GM12878 (cell line): ENCODE data around the gene EYS. TPM values are rescaled to one million over a fixed set of nuclear protein-coding genes. Genes with fewer than 3 reads are reported as not detected.

Source experiments
- ATAC-seq: fragments of 200-7000 bp; cut with Tn5 transposase; 3 replicates; pipeline ENCODE4 v1.9.1; 2020; ENCODE audit warnings: mild to moderate bottlenecking, moderate library complexity
- BruUV-seq: library from RNA; stranded (reverse); fragments of 400-500 nt; replicated peaks from 2 replicates; lab custom pipeline; 2021; lab: Mats Ljungman, UMichigan
- CTCF ChIA-PET: fragments of 300-600 bp; sonication (Branson Sonifier 250); formaldehyde crosslinking; extraction: SDS; loops from one replicate; lab custom pipeline; 2021; ENCODE audit warnings: inconsistent platforms; lab: Yijun Ruan, JAX
- POLR2A ChIA-PET: fragments of 350-600 bp; formaldehyde crosslinking; extraction: SDS; loops from one replicate; lab custom pipeline; 2021; ENCODE audit warnings: inconsistent platforms; lab: Charles Lee
- RAD21 ChIA-PET: fragments of 300-600 bp; sonication (Branson Sonifier 250); formaldehyde crosslinking; loops from one replicate; lab custom pipeline; 2023; ENCODE audit warnings: antibody characterized with exemption; ENCODE audit not compliant: unreplicated experiment; lab: Charles Lee
- SMC1A ChIA-PET: fragments of 300-600 bp; sonication (Branson Sonifier 250); formaldehyde crosslinking; loops from one replicate; lab custom pipeline; 2023; ENCODE audit not compliant: unreplicated experiment, uncharacterized antibody; lab: Charles Lee
- DNase-seq: peaks from one replicate; pipeline ENCODE4 v3.0.0-alpha.2; 2011; ENCODE audit warnings: low read depth, low spot score
- FAIRE-seq: peaks from 3 replicates; lab custom pipeline; 2011; peaks lifted over from hg19 to GRCh38; lab: Jason Lieb, UNC
- H2AFZ ChIP-seq: 2 replicates; pipeline ENCODE4 v1.6.0; 2011; ENCODE audit warnings: low read depth, low read length, control low read depth; ENCODE audit not compliant: control insufficient read depth
- H3K27ac ChIP-seq: 2 replicates; pipeline ENCODE4 v1.5.1; 2011; ENCODE audit warnings: control low read depth; ENCODE audit not compliant: control insufficient read depth, insufficient read depth
- H3K27me3 ChIP-seq, 2 experiments: replicated peaks in 1 of 2; 2 replicates each; pipeline versions ENCODE4 v1.6.0 to v1.6.1; 2011; ENCODE audit warnings: low read length in 1 of 2; ENCODE audit not compliant: control insufficient read depth in 2 of 2, insufficient read depth in 2 of 2
- H3K36me3 ChIP-seq, 2 experiments: 2 replicates each; pipeline ENCODE4 v1.5.1; 2011; ENCODE audit warnings: low read length in 1 of 2; ENCODE audit not compliant: control insufficient read depth in 2 of 2, insufficient read depth in 2 of 2
- H3K4me1 ChIP-seq: 2 replicates; pipeline ENCODE4 v1.6.1; 2011; ENCODE audit warnings: mild to moderate bottlenecking, low read length, moderate library complexity, mixed read lengths; ENCODE audit not compliant: control insufficient read depth, insufficient read depth
- H3K4me2 ChIP-seq: 2 replicates; pipeline ENCODE4 v1.6.0; 2011; ENCODE audit warnings: control low read depth; ENCODE audit not compliant: control insufficient read depth, insufficient read depth
- H3K4me3 ChIP-seq: fragments of 200-600 bp; sonication (generic); 2 replicates; pipeline ENCODE4 v1.5.1; 2016
- H3K79me2 ChIP-seq: 2 replicates; pipeline ENCODE4 v1.6.0; 2011; ENCODE audit warnings: low read length; ENCODE audit not compliant: control insufficient read depth, insufficient read depth
- H3K9ac ChIP-seq: 2 replicates; pipeline ENCODE4 v1.8.0; 2011; ENCODE audit warnings: low read length, control low read depth, mixed read lengths; ENCODE audit not compliant: control insufficient read depth, insufficient read depth
- H3K9me3 ChIP-seq: replicated peaks from 3 replicates; pipeline ENCODE4 v1.5.1; 2011; ENCODE audit warnings: mild to moderate bottlenecking, low read length; ENCODE audit not compliant: control insufficient read depth, insufficient read depth
- H4K20me1 ChIP-seq: 2 replicates; pipeline ENCODE4 v1.6.0; 2011; ENCODE audit not compliant: control insufficient read depth, insufficient read depth
- ATF7 ChIP-seq: fragments of 450-650 bp; IDR thresholded peaks from 2 replicates; pipeline ENCODE4 v1.6.1; 2016; ENCODE audit warnings: low read depth, mild to moderate bottlenecking
- BACH1 ChIP-seq: fragments of 450-650 bp; IDR thresholded peaks from 2 replicates; pipeline ENCODE4 v1.6.1; 2017; ENCODE audit warnings: mild to moderate bottlenecking, borderline replicate concordance
- BRCA1 ChIP-seq: IDR thresholded peaks from 2 replicates; pipeline ENCODE4 v1.6.1; 2011; ENCODE audit warnings: low read depth, low read length, improper control_type of control experiment
- CBFB ChIP-seq: IDR thresholded peaks from 2 replicates; pipeline ENCODE4 v1.6.1; 2016; ENCODE audit warnings: antibody characterized with exemption, low read depth
- CHD2 ChIP-seq: IDR thresholded peaks from 2 replicates; pipeline ENCODE4 v1.6.1; 2011; ENCODE audit warnings: low read depth, low read length, improper control_type of control experiment, borderline replicate concordance
- FOXK2 ChIP-seq: fragments of 450-650 bp; IDR thresholded peaks from 2 replicates; pipeline ENCODE4 v1.6.1; 2017; ENCODE audit warnings: mild to moderate bottlenecking, moderate library complexity
- JUND ChIP-seq: IDR thresholded peaks from 2 replicates; pipeline ENCODE4 v1.6.1; 2012; ENCODE audit warnings: low read depth, mild to moderate bottlenecking, low read length, improper control_type of control experiment, moderate library complexity
- MEF2B ChIP-seq: fragments of 450-650 bp; IDR thresholded peaks from 2 replicates; pipeline ENCODE4 v1.6.1; 2018; ENCODE audit warnings: mild to moderate bottlenecking, moderate library complexity; ENCODE audit not compliant: partially characterized antibody, poor library complexity, severe bottlenecking
- MTA3 ChIP-seq: IDR thresholded peaks from 2 replicates; pipeline ENCODE4 v1.6.1; 2012; ENCODE audit warnings: low read length, inconsistent platforms, borderline replicate concordance
- RB1 ChIP-seq: fragments of 450-650 bp; formaldehyde crosslinking; IDR thresholded peaks from 2 replicates; pipeline ENCODE4 v1.6.1; 2017; ENCODE audit warnings: mild to moderate bottlenecking, borderline replicate concordance
- WGBS: methylation state at CpG from one replicate; pipeline ENCODE4 v1.1.6; 2016; ENCODE audit warnings: low lambda C conversion rate; ENCODE audit not compliant: insufficient replicate concordance, insufficient coverage; ENCODE audit errors: missing lambda C conversion rate; 5-methylcytosine and 5-hydroxymethylcytosine counted together
- in situ Hi-C: fragments of 300-500 bp; cut with MboI; formaldehyde crosslinking; loops from 9 replicates; pipeline ENCODE4 v1.14.3; 2018; ENCODE audit warnings: mixed read lengths
- intact Hi-C: fragments of 100-400 bp; cut with micrococcal nuclease; formaldehyde crosslinking; loops from one replicate; pipeline ENCODE4 v1.14.2; 2022; ENCODE audit not compliant: unreplicated experiment
- polyA plus RNA-seq, 11 experiments: library from polyadenylated mRNA; depleted of rRNA in 4 of 11; unstranded in 6 of 11; stranded (reverse) in 5 of 11; fragments of >200 nt; fragmentation: Nextera tagmentation in 4 of 11; fragmentation: Illumina TruSeq in 1 of 11; extraction: Ambion mirVana in 4 of 11; extraction: Trizol in 1 of 11; gene quantifications; 1 replicate in 1 of 11; 2 replicates in 10 of 11; pipeline versions ENCODE4 v1.2.1 to v1.2.3, GENCODE V29; 2011 to 2016; ENCODE audit warnings: inconsistent platforms in 2 of 11, missing spikeins in 2 of 11, low read depth in 1 of 11
- total RNA-seq, 4 experiments: library from RNA; depleted of rRNA in 3 of 4; stranded (reverse); fragments of >200 nt in 3 of 4; fragmentation: Illumina TruSeq in 1 of 4; extraction: Trizol in 1 of 4; gene quantifications; 2 replicates each; pipeline versions ENCODE4 v1.2.1 to v1.2.3, GENCODE V29; 2013 to 2021
- TF ChIP-seq, protein P1 (sequence below): IDR thresholded peaks from 2 replicates; pipeline ENCODE4 v1.6.1; 2012; ENCODE audit warnings: low read depth, low read length, improper control_type of control experiment
- TF ChIP-seq, protein P2 (sequence below): fragments of 450-650 bp; formaldehyde crosslinking; IDR thresholded peaks from 2 replicates; pipeline ENCODE4 v1.4.0; 2020; ENCODE audit warnings: mild to moderate bottlenecking, moderate library complexity
- TF ChIP-seq, protein P3 (sequence below): fragments of 450-650 bp; IDR thresholded peaks from 2 replicates; pipeline ENCODE4 v1.6.1; 2017; ENCODE audit warnings: borderline replicate concordance

EYS gene
- total and polyA plus RNA-seq, 10 of the 15 experiments (the other 5 are each of a cell fraction or from before 2014, with no cell fraction given) = under 0.01 to 0.14 (median 0.02) TPM; not detected in 1

DNA sequence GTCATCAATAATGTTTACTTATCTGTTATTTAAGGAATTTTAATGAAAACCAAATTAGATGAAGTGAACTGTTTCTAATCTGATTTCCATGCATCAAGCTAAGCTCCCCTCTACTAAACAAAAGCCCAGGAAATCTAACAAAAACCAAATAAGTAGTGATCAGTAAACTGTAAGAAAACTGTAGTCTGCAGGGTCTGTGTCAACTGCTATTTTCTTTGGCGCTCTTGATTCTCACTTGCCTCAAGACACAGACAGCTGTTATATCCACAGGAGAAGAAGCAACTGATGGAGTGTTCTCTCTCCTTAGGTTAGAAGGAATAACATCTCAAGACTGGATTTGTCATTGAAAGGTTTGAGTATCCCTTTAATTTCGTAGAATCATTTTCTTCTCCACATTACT, 1777.9 kb downstream of the EYS start:
- no peak overlapping the region for H3K4me2 ChIP-seq
- H3K4me3 ChIP-seq = no peak overlapping the region
- ChIA-PET POLR2A (no interaction called here), RAD21 (interaction anchor here (2.8 kb wide), 1 partner anchor 402 kb away, joined by 9 read pairs; no protein-coding TSS in a partner anchor), CTCF (interaction anchor here (3.6 kb wide), 1 partner anchor 401 kb away, joined by 23 read pairs; no protein-coding TSS in a partner anchor), SMC1A (no interaction called here)
- H3K27ac ChIP-seq = no peak overlapping the region
- H3K36me3 ChIP-seq = no peaks in the 10 kb centered on the region
- in situ Hi-C loops (no loop called here), intact Hi-C loops (no loop called here)
- no peaks in the 10 kb centered on the region for H3K9me3 ChIP-seq
- TF ChIP-seq MTA3 (no peak), MEF2B (no peak), JUND (no peak), ATF7 (no peak), CBFB (no peak), BRCA1 (no peak), CHD2 (no peak), BACH1 (no peak), FOXK2 (no peak), RB1 (no peak)
- TF ChIP-seq, protein P1, sequence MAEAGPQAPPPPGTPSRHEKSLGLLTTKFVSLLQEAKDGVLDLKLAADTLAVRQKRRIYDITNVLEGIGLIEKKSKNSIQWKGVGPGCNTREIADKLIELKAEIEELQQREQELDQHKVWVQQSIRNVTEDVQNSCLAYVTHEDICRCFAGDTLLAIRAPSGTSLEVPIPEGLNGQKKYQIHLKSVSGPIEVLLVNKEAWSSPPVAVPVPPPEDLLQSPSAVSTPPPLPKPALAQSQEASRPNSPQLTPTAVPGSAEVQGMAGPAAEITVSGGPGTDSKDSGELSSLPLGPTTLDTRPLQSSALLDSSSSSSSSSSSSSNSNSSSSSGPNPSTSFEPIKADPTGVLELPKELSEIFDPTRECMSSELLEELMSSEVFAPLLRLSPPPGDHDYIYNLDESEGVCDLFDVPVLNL = no peak
- TF ChIP-seq, protein P2, sequence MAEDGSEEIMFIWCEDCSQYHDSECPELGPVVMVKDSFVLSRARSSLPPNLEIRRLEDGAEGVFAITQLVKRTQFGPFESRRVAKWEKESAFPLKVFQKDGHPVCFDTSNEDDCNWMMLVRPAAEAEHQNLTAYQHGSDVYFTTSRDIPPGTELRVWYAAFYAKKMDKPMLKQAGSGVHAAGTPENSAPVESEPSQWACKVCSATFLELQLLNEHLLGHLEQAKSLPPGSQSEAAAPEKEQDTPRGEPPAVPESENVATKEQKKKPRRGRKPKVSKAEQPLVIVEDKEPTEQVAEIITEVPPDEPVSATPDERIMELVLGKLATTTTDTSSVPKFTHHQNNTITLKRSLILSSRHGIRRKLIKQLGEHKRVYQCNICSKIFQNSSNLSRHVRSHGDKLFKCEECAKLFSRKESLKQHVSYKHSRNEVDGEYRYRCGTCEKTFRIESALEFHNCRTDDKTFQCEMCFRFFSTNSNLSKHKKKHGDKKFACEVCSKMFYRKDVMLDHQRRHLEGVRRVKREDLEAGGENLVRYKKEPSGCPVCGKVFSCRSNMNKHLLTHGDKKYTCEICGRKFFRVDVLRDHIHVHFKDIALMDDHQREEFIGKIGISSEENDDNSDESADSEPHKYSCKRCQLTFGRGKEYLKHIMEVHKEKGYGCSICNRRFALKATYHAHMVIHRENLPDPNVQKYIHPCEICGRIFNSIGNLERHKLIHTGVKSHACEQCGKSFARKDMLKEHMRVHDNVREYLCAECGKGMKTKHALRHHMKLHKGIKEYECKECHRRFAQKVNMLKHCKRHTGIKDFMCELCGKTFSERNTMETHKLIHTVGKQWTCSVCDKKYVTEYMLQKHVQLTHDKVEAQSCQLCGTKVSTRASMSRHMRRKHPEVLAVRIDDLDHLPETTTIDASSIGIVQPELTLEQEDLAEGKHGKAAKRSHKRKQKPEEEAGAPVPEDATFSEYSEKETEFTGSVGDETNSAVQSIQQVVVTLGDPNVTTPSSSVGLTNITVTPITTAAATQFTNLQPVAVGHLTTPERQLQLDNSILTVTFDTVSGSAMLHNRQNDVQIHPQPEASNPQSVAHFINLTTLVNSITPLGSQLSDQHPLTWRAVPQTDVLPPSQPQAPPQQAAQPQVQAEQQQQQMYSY (CRISPR knock-in tag) = no peak
- TF ChIP-seq, protein P3, sequence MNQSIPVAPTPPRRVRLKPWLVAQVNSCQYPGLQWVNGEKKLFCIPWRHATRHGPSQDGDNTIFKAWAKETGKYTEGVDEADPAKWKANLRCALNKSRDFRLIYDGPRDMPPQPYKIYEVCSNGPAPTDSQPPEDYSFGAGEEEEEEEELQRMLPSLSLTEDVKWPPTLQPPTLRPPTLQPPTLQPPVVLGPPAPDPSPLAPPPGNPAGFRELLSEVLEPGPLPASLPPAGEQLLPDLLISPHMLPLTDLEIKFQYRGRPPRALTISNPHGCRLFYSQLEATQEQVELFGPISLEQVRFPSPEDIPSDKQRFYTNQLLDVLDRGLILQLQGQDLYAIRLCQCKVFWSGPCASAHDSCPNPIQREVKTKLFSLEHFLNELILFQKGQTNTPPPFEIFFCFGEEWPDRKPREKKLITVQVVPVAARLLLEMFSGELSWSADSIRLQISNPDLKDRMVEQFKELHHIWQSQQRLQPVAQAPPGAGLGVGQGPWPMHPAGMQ = no peak
- no peaks in the 10 kb centered on the region for H3K27me3 ChIP-seq
- H3K4me1 ChIP-seq = no peaks in the 10 kb centered on the region
- FAIRE-seq (no peak), ATAC-seq (no peak), DNase-seq (no peak)
- no peak overlapping the region for H3K9ac ChIP-seq
- BruUV-seq = no TSS peak
- whole genome bisulfite sequencing = 0% methylated on average over 2 of the region's 2 CpGs
- H4K20me1 ChIP-seq = no peaks in the 10 kb centered on the region
- no peak overlapping the region for H2AFZ ChIP-seq
- no peaks in the 10 kb centered on the region for H3K79me2 ChIP-seq
